HCT116 (cell line): Measurements from ENCODE around the gene SLC25A13. TPM values are rescaled to one million over a fixed set of nuclear protein-coding genes. Genes with fewer than 3 reads are reported as not detected.

Experiments used
- ATAC-seq: fragments of 200-7000 bp; cut with Tn5 transposase; 2 replicates; pipeline ENCODE4 v1.9.1; 2020; ENCODE audit warnings: mild to moderate bottlenecking, moderate library complexity
- BruUV-seq: library from RNA; stranded (reverse); fragments of 400-500 nt; replicated peaks from 2 replicates; lab custom pipeline; 2021; lab: Mats Ljungman, UMichigan
- CTCF ChIA-PET: fragments of 300-600 bp; sonication (Branson Sonifier 250); formaldehyde crosslinking; loops from one replicate; lab custom pipeline; 2021; ENCODE audit warnings: antibody characterized with exemption; lab: Charles Lee
- POLR2A ChIA-PET: fragments of 300-600, 350-600 bp; sonication (Branson Sonifier 250); formaldehyde crosslinking; loops from one replicate; lab custom pipeline; 2021; ENCODE audit warnings: antibody characterized with exemption; lab: Charles Lee
- RAD21 ChIA-PET, 2 experiments: fragments of 300-600 bp; sonication (Branson Sonifier 250); formaldehyde crosslinking; loops; one replicate each; lab custom pipeline; 2023; ENCODE audit warnings: low total read pairs in 2 of 2; ENCODE audit not compliant: uncharacterized antibody in 2 of 2, unreplicated experiment in 2 of 2, low non-redundant PET in 1 of 2; lab: Charles Lee
- DNase-seq: peaks from one replicate; pipeline ENCODE4 v3.0.0-alpha.2; 2010; ENCODE audit warnings: low read depth, low spot score
- H2AFZ ChIP-seq: fragments of 200-600 bp; shearing (Covaris generic), sonication (generic); 2 replicates; pipeline ENCODE4 v1.6.1; 2017; ENCODE audit warnings: low read depth, mixed run types, mixed read lengths, antibody characterized with exemption, low read length; ENCODE audit not compliant: poor library complexity, severe bottlenecking
- H3K27ac ChIP-seq: 2 replicates; pipeline ENCODE4 v1.5.1; 2012; ENCODE audit warnings: low read depth, low read length
- H3K27me3 ChIP-seq: fragments of 200-600 bp; sonication (generic); 2 replicates; pipeline ENCODE4 v1.6.1; 2016; ENCODE audit warnings: mixed run types, low read length, mixed read lengths; ENCODE audit not compliant: insufficient read depth
- H3K36me3 ChIP-seq, 2 experiments: fragments of 200-500 bp in 1 of 2; fragments of 200-600 bp in 1 of 2; sonication (Bioruptor generic) in 1 of 2; sonication (generic) in 1 of 2; 2 replicates each; pipeline versions ENCODE4 v1.5.1 to v1.6.1; 2014 to 2016; ENCODE audit warnings: low read length in 2 of 2, inconsistent platforms in 1 of 2, mixed read lengths in 1 of 2, mixed run types in 1 of 2; ENCODE audit not compliant: insufficient read depth in 2 of 2, control insufficient read depth in 1 of 2
- H3K4me1 ChIP-seq, 2 experiments: fragments of 200-600 bp in 1 of 2; sonication (generic) in 1 of 2; 2 replicates each; pipeline versions ENCODE4 v1.5.1 to v1.6.1; 2012 to 2017; ENCODE audit warnings: low read length in 2 of 2, inconsistent platforms in 1 of 2, mild to moderate bottlenecking in 1 of 2, mixed read lengths in 1 of 2, mixed run types in 1 of 2, moderate library complexity in 1 of 2; ENCODE audit not compliant: insufficient read depth in 2 of 2, control insufficient read depth in 1 of 2
- H3K4me2 ChIP-seq: fragments of 200-600 bp; sonication (generic); 2 replicates; pipeline ENCODE4 v1.6.1; 2017; ENCODE audit warnings: mixed run types, low read length, mixed read lengths
- H3K4me3 ChIP-seq, 2 experiments: fragments of 200-600 bp in 1 of 2; sonication (generic) in 1 of 2; replicated peaks in 1 of 2; 2 replicates each; pipeline ENCODE4 v1.5.1; 2011 to 2016; ENCODE audit warnings: low read length in 2 of 2, control low read depth in 1 of 2, low read depth in 1 of 2, mild to moderate bottlenecking in 1 of 2, mixed read lengths in 1 of 2, mixed run types in 1 of 2
- H3K79me2 ChIP-seq: fragments of 200-600 bp; sonication (generic); 2 replicates; pipeline ENCODE4 v1.6.1; 2017; ENCODE audit warnings: mild to moderate bottlenecking, mixed run types, low read length, moderate library complexity, mixed read lengths; ENCODE audit not compliant: insufficient read depth
- H3K9ac ChIP-seq: fragments of 200-600 bp; sonication (generic); 2 replicates; pipeline ENCODE4 v1.6.1; 2016; ENCODE audit warnings: low read length, mixed read lengths
- H3K9me2 ChIP-seq: fragments of 200-600 bp; sonication (generic), shearing (Covaris generic); 2 replicates; pipeline ENCODE4 v1.6.1; 2017; ENCODE audit warnings: mixed run types, mild to moderate bottlenecking, moderate library complexity; ENCODE audit not compliant: insufficient read depth
- H3K9me3 ChIP-seq, 2 experiments: fragments of 200-500 bp in 1 of 2; fragments of 200-600 bp in 1 of 2; sonication (Bioruptor generic) in 1 of 2; sonication (generic) in 1 of 2; 2 replicates each; pipeline ENCODE4 v1.6.1; 2014 to 2017; ENCODE audit warnings: low read length in 2 of 2, mixed read lengths in 2 of 2, inconsistent platforms in 1 of 2, low read depth in 1 of 2, mild to moderate bottlenecking in 1 of 2, mixed run types in 1 of 2, moderate library complexity in 1 of 2; ENCODE audit not compliant: control insufficient read depth in 1 of 2, insufficient read depth in 1 of 2
- H4K20me1 ChIP-seq: fragments of 200-600 bp; sonication (generic), shearing (Covaris generic); 2 replicates; pipeline ENCODE4 v1.6.1; 2017; ENCODE audit warnings: mixed run types, mild to moderate bottlenecking, moderate library complexity; ENCODE audit not compliant: insufficient read depth
- CBX3 ChIP-seq: IDR thresholded peaks from 2 replicates; pipeline ENCODE4 v1.6.1; 2012; ENCODE audit warnings: low read depth
- EGR1 ChIP-seq: IDR thresholded peaks from 2 replicates; pipeline ENCODE4 v1.6.1; 2012; ENCODE audit warnings: low read depth
- EZH2 ChIP-seq: fragments of 200-600 bp; sonication (generic); IDR thresholded peaks from 2 replicates; pipeline ENCODE4 v1.6.1; 2017; ENCODE audit warnings: antibody characterized with exemption, mixed run types
- EZH2phosphoT487 ChIP-seq: fragments of 200-600 bp; IDR thresholded peaks from 2 replicates; pipeline ENCODE4 v1.6.1; 2018; ENCODE audit warnings: antibody characterized with exemption, borderline replicate concordance
- POLR2A ChIP-seq: IDR thresholded peaks from 2 replicates; pipeline ENCODE4 v1.7.0; 2011; ENCODE audit warnings: borderline replicate concordance; ENCODE audit not compliant: insufficient read depth, insufficient read length; ENCODE audit errors: extremely low read depth
- POLR2AphosphoS5 ChIP-seq: IDR thresholded peaks from 2 replicates; pipeline ENCODE4 v1.6.1; 2011; ENCODE audit warnings: mild to moderate bottlenecking, low read depth, low read length, moderate library complexity
- TCF7L2 ChIP-seq: IDR thresholded peaks from 2 replicates; pipeline ENCODE4 v1.7.0; 2011; ENCODE audit warnings: borderline replicate concordance, inconsistent platforms; ENCODE audit not compliant: insufficient read depth, insufficient read length; ENCODE audit errors: extremely low read depth
- ZNF274 ChIP-seq: fragments of 200-500 bp; sonication (Bioruptor generic); IDR thresholded peaks from 2 replicates; pipeline ENCODE4 v1.6.1; 2014; ENCODE audit warnings: mild to moderate bottlenecking, low read depth, low read length, inconsistent platforms
- intact Hi-C: fragments of 100-400 bp; cut with micrococcal nuclease; formaldehyde crosslinking; loops from 2 replicates; pipeline ENCODE4 v1.10.0; 2022
- total RNA-seq: library from RNA; stranded (reverse); gene quantifications from one replicate; pipeline ENCODE4 v1.2.1, GENCODE V29; 2021; ENCODE audit not compliant: unreplicated experiment
- TF ChIP-seq, protein P1 (sequence below): IDR thresholded peaks from 2 replicates; pipeline ENCODE4 v1.6.1; 2012
- TF ChIP-seq, protein P2 (sequence below), 3 experiments: fragments of 200-600 bp in 1 of 3; sonication (generic) in 1 of 3; IDR thresholded peaks in 2 of 3; conservative IDR thresholded peaks in 1 of 3; 2 replicates each; pipeline ENCODE4 v1.5.1; 2012 to 2017; ENCODE audit warnings: low read depth in 2 of 3, low read length in 2 of 3, antibody characterized with exemption in 1 of 3, borderline replicate concordance in 1 of 3, control low read depth in 1 of 3, mild to moderate bottlenecking in 1 of 3, mixed read lengths in 1 of 3, mixed run types in 1 of 3, moderate library complexity in 1 of 3; ENCODE audit not compliant: insufficient read depth in 1 of 3

SLC25A13 gene
- total RNA-seq, 1 experiment from 2014 or later: 19.3 TPM

- Histone ChIP-seq H3K9me2 (no peaks in the 10 kb centered on the region), H3K4me1 (peaks cover 3 to 22% of the 10 kb centered on the region in 2 experiments; a peak in 3 of 4 replicates), H2AFZ (no peak overlapping the region), H3K36me3 (0 out of 4 replicates have a peak, but pooled peaks cover 0 to 3% of the 10 kb centered on the region in 2 experiments), H3K9ac (no peak overlapping the region), H3K27ac (no peak overlapping the region), H3K9me3 (no peaks in the 10 kb centered on the region), H3K4me2 (no peak overlapping the region), H3K27me3 (no peaks in the 10 kb centered on the region), H3K79me2 (peaks cover 7% of the 10 kb centered on the region; the same call in 1 of the 2 replicates), H3K4me3 (no peak overlapping the region), H4K20me1 (0 out of 2 replicates have a peak, but pooled peaks cover 5% of the 10 kb centered on the region)
- no TSS peak for BruUV-seq
- CTCF ChIA-PET: no interaction called here
- ATAC-seq (no peak), DNase-seq (no peak)
- POLR2A ChIA-PET: no interaction called here
- intact Hi-C loops: no loop called here
- no peak for TF ChIP-seq EGR1
- no peak for TF ChIP-seq TCF7L2
- no peak for TF ChIP-seq EZH2
- TF ChIP-seq POLR2A: no peak
- TF ChIP-seq POLR2AphosphoS5: no peak
- TF ChIP-seq ZNF274: no peak
- TF ChIP-seq CBX3: no peak
- TF ChIP-seq, protein P1, sequence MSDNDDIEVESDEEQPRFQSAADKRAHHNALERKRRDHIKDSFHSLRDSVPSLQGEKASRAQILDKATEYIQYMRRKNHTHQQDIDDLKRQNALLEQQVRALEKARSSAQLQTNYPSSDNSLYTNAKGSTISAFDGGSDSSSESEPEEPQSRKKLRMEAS: no peak
- RAD21 ChIA-PET: no interaction called here
Measured at GRCh38 chr7:96238474-96238873, 83.4 kb downstream of the SLC25A13 start.

GRCh38 chr7:96237040-96237439 is 84.9 kb downstream of the SLC25A13 start:
- Histone ChIP-seq H3K9ac (no peak overlapping the region), H3K4me3 (no peak overlapping the region), H3K36me3 (0 out of 4 replicates have a peak, but pooled peaks cover 0 to 3% of the 10 kb centered on the region in 2 experiments), H3K27ac (no peak overlapping the region), H3K4me2 (peak overlapping the region; percentile 34; the same call in 1 of the 2 replicates), H3K9me2 (no peaks in the 10 kb centered on the region), H3K4me1 (peaks cover 3 to 22% of the 10 kb centered on the region in 2 experiments; a peak in 3 of 4 replicates), H3K9me3 (no peaks in the 10 kb centered on the region), H4K20me1 (0 out of 2 replicates have a peak, but pooled peaks cover 5% of the 10 kb centered on the region), H2AFZ (no peak overlapping the region), H3K79me2 (peaks cover 11% of the 10 kb centered on the region; the same call in 1 of the 2 replicates), H3K27me3 (no peaks in the 10 kb centered on the region)
- ChIA-PET RAD21 (no interaction called here), CTCF (no interaction called here), POLR2A (no interaction called here)
- no peak for DNase-seq
- intact Hi-C loops: no loop called here
- no TSS peak for BruUV-seq
- no peak for TF ChIP-seq POLR2AphosphoS5
- no peak for TF ChIP-seq EZH2phosphoT487
- TF ChIP-seq, protein P2, sequence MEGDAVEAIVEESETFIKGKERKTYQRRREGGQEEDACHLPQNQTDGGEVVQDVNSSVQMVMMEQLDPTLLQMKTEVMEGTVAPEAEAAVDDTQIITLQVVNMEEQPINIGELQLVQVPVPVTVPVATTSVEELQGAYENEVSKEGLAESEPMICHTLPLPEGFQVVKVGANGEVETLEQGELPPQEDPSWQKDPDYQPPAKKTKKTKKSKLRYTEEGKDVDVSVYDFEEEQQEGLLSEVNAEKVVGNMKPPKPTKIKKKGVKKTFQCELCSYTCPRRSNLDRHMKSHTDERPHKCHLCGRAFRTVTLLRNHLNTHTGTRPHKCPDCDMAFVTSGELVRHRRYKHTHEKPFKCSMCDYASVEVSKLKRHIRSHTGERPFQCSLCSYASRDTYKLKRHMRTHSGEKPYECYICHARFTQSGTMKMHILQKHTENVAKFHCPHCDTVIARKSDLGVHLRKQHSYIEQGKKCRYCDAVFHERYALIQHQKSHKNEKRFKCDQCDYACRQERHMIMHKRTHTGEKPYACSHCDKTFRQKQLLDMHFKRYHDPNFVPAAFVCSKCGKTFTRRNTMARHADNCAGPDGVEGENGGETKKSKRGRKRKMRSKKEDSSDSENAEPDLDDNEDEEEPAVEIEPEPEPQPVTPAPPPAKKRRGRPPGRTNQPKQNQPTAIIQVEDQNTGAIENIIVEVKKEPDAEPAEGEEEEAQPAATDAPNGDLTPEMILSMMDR (IDR thresholded peaks at IDR 0.05 in 2 of 3, conservative IDR thresholded peaks at IDR 0.05 in 1 of 3; ENCODE audit: borderline replicate concordance in 1 of 3, insufficient read depth in 1 of 3, low read depth in 2 of 3, low read length in 2 of 3): no peak
- no peak for TF ChIP-seq TCF7L2
- no peak for ATAC-seq
